ENCODE data around the gene CRB1. TPM values are rescaled to one million over a fixed set of nuclear protein-coding genes. Genes with fewer than 3 reads are reported as not detected.

CRB1 gene
- total RNA-seq, 1 donor from 2014 or later, result not detected

GRCh38 chr1:197321811-197322210, 53.8 kb downstream of the CRB1 start:
- no peak for DNase-seq (ENCODE audit: low spot score)
- Mint-ChIP-seq H3K4me3 (ENCODE audit: unreplicated experiment) (no peak overlapping the region), H3K27me3 (ENCODE audit: unreplicated experiment) (no peaks in the 10 kb centered on the region), H3K27ac (ENCODE audit: unreplicated experiment) (no peak overlapping the region), H3K36me3 (ENCODE audit: low read depth, unreplicated experiment) (no peaks in the 10 kb centered on the region), H3K9me3 (ENCODE audit: unreplicated experiment) (no peaks in the 10 kb centered on the region), H3K4me1 (ENCODE audit: unreplicated experiment) (no peaks in the 10 kb centered on the region)
- no peak for TF ChIP-seq CTCF (IDR thresholded peaks at IDR 0.05; ENCODE audit: unreplicated experiment)

- no peaks in the 10 kb centered on the region for H3K4me1 Mint-ChIP-seq (ENCODE audit: unreplicated experiment)
- no peaks in the 10 kb centered on the region for H3K9me3 Mint-ChIP-seq (ENCODE audit: unreplicated experiment)
- no peaks in the 10 kb centered on the region for H3K27me3 Mint-ChIP-seq (ENCODE audit: unreplicated experiment)
- peak; percentile 84 for TF ChIP-seq CTCF (IDR thresholded peaks at IDR 0.05; ENCODE audit: unreplicated experiment)
- no peak overlapping the region for H3K27ac Mint-ChIP-seq (ENCODE audit: unreplicated experiment)
- no peaks in the 10 kb centered on the region for H3K36me3 Mint-ChIP-seq (ENCODE audit: low read depth, unreplicated experiment)
- no peak overlapping the region for H3K4me3 Mint-ChIP-seq (ENCODE audit: unreplicated experiment)
- no peak for DNase-seq (ENCODE audit: low spot score)
Observed at GRCh38 chr1:197327776-197328364, 59.8 kb downstream of the CRB1 start.

GRCh38 chr1:197330213-197330612, 62.2 kb downstream of the CRB1 start:
- no peak overlapping the region for H3K27ac Mint-ChIP-seq (ENCODE audit: unreplicated experiment)
- DNase-seq (ENCODE audit: low spot score), result no peak
- no peak for TF ChIP-seq CTCF (IDR thresholded peaks at IDR 0.05; ENCODE audit: unreplicated experiment)
- H3K36me3 Mint-ChIP-seq (ENCODE audit: low read depth, unreplicated experiment), result no peaks in the 10 kb centered on the region
- no peaks in the 10 kb centered on the region for H3K9me3 Mint-ChIP-seq (ENCODE audit: unreplicated experiment)
- no peaks in the 10 kb centered on the region for H3K27me3 Mint-ChIP-seq (ENCODE audit: unreplicated experiment)
- no peak overlapping the region for H3K4me3 Mint-ChIP-seq (ENCODE audit: unreplicated experiment)
- no peaks in the 10 kb centered on the region for H3K4me1 Mint-ChIP-seq (ENCODE audit: unreplicated experiment)

- no peak overlapping the region for H3K27ac Mint-ChIP-seq (ENCODE audit: unreplicated experiment)
- H3K4me3 Mint-ChIP-seq (ENCODE audit: unreplicated experiment), result no peak overlapping the region
- TF ChIP-seq CTCF (IDR thresholded peaks at IDR 0.05; ENCODE audit: unreplicated experiment), result no peak
Observed at GRCh38 chr1:197331565-197331964, 63.5 kb downstream of the CRB1 start.

GRCh38 chr1:197333041-197333440, 65.0 kb downstream of the CRB1 start:
- H3K36me3 Mint-ChIP-seq (ENCODE audit: low read depth, unreplicated experiment), result no peaks in the 10 kb centered on the region
- H3K9me3 Mint-ChIP-seq (ENCODE audit: unreplicated experiment), result no peaks in the 10 kb centered on the region
- H3K4me1 Mint-ChIP-seq (ENCODE audit: unreplicated experiment), result no peaks in the 10 kb centered on the region
- DNase-seq (ENCODE audit: low spot score), result no peak
- H3K27ac Mint-ChIP-seq (ENCODE audit: unreplicated experiment), result no peak overlapping the region
- TF ChIP-seq CTCF (IDR thresholded peaks at IDR 0.05; ENCODE audit: unreplicated experiment), result no peak
- H3K4me3 Mint-ChIP-seq (ENCODE audit: unreplicated experiment), result no peak overlapping the region
- no peaks in the 10 kb centered on the region for H3K27me3 Mint-ChIP-seq (ENCODE audit: unreplicated experiment)

More at GRCh38 chr1:197331565-197331964, 63.5 kb downstream of the CRB1 start:
- DNase-seq (ENCODE audit: low spot score), result no peak
- no peaks in the 10 kb centered on the region for H3K27me3 Mint-ChIP-seq (ENCODE audit: unreplicated experiment)
- no peaks in the 10 kb centered on the region for H3K4me1 Mint-ChIP-seq (ENCODE audit: unreplicated experiment)
- H3K9me3 Mint-ChIP-seq (ENCODE audit: unreplicated experiment), result no peaks in the 10 kb centered on the region
- no peaks in the 10 kb centered on the region for H3K36me3 Mint-ChIP-seq (ENCODE audit: low read depth, unreplicated experiment)

Measured in endothelial cell (in vitro differentiated cells).